ENCODE measurements around the gene TPH1.
"Not testable (repeated sequence)": the region's sequence is repeated elsewhere in the genome, so short reads cannot be mapped to it uniquely, and the experiment has no call there.

TPH1 gene

DNA sequence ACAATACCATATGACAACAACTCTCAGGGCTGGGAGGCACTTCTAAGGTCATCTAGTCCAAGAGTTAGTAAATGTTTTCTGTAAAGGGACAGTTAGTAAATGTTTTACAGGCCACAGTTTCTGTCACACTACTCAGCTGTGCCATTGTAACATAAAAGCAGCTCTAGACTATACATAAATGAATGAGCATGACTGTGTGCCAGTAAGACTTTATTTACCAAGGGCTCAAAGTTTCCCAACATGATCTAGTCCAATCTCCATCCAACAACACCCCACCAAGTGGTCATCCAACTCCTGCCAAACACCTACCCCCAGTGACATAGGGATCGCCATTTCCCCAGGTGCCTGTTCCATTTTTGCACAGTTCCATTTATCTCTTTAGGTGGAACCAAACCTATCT is 45.3 kb downstream of the TPH1 start:
- no peak overlapping the region for H3K4me3 ChIP-seq (ENCODE audit: low read depth, low read length)
- TF ChIP-seq, protein P1, sequence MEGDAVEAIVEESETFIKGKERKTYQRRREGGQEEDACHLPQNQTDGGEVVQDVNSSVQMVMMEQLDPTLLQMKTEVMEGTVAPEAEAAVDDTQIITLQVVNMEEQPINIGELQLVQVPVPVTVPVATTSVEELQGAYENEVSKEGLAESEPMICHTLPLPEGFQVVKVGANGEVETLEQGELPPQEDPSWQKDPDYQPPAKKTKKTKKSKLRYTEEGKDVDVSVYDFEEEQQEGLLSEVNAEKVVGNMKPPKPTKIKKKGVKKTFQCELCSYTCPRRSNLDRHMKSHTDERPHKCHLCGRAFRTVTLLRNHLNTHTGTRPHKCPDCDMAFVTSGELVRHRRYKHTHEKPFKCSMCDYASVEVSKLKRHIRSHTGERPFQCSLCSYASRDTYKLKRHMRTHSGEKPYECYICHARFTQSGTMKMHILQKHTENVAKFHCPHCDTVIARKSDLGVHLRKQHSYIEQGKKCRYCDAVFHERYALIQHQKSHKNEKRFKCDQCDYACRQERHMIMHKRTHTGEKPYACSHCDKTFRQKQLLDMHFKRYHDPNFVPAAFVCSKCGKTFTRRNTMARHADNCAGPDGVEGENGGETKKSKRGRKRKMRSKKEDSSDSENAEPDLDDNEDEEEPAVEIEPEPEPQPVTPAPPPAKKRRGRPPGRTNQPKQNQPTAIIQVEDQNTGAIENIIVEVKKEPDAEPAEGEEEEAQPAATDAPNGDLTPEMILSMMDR (IDR thresholded peaks at IDR 0.05; ENCODE audit: low read depth, low read length), result no peak

DNA sequence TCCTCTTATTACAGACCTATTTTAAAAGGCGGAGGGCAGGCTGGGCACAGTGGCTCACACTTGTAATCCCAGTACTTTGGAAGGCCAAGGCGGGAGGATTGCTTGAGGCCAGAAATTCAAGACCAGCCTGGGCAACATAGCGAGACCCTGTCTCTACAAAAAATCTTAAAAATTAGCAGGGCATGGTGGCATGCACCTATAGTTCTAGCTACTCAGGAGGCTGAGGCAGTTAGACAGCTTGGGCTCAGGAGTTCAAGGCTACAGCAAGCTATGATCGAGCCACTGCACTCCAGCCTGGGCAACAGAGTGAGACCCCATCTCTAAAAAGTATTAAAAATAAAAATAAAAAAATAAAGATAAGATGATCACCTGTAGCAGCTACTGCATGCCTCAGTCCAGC is 45.9 kb downstream of the TPH1 start:
- H3K4me3 ChIP-seq (ENCODE audit: low read depth, low read length), result not testable (repeated sequence)

Measured in WI38 (cell line).